H1 (cell line): ENCODE data around the gene UPF1. TPM values are rescaled to one million over a fixed set of nuclear protein-coding genes. Genes with fewer than 3 reads are reported as not detected.

Experiments used
- polyA plus RNA-seq, 7 experiments: library from polyadenylated mRNA; depleted of rRNA in 3 of 7; stranded (reverse) in 5 of 7; unstranded in 2 of 7; fragments of >200 nt in 5 of 7; fragments of 200-250 nt in 2 of 7; gene quantifications; 1 replicate in 5 of 7; 2 replicates in 1 of 7; 4 replicates in 1 of 7; pipeline versions ENCODE4 v1.2.1 to v1.2.3, GENCODE V29; 2011 to 2013; ENCODE audit warnings: missing spikeins in 2 of 7, mixed read lengths in 2 of 7
- total RNA-seq: library from RNA; stranded (reverse); fragmentation: NEBNext Ultra II Directional; extraction: Animal tissue kit (Norgen Biotek cat#: 25700); gene quantifications from 2 replicates; pipeline ENCODE4 v1.2.1, GENCODE V29; 2021

Gene UPF1
- total and polyA plus RNA-seq, 2 of the 8 experiments (the other 6 are each of a cell fraction or from before 2014, with no cell fraction given), result 46.4 to 62.0 TPM

Other genes starting within 250 kb of the UPF1 start
- gene REX1BD, start 243.2 kb upstream of the UPF1 start, total RNA-seq, result 56.8 and 63.1 TPM in 2 replicates
- gene REX1BD, start 243.2 kb upstream of the UPF1 start, polyA plus RNA-seq (2011; rRNA removed), result 62.7 and 132 TPM in 2 replicates
- gene CRLF1, start 225.2 kb upstream of the UPF1 start, total RNA-seq, result 9.5 and 10.3 TPM in 2 replicates
- 7.2 and 19.2 TPM in 2 replicates for gene CRLF1, start 225.2 kb upstream of the UPF1 start, polyA plus RNA-seq (2011; rRNA removed)
- gene TMEM59L, start 219.1 kb upstream of the UPF1 start, total RNA-seq, result 8.6 and 12.2 TPM in 2 replicates
- 4.0 and 10.4 TPM in 2 replicates for gene TMEM59L, start 219.1 kb upstream of the UPF1 start, polyA plus RNA-seq (2011; rRNA removed)
- 8.8 and 9.0 TPM in 2 replicates for gene KLHL26, start 194.9 kb upstream of the UPF1 start, total RNA-seq
- 2.2 and 6.7 TPM in 2 replicates for gene KLHL26, start 194.9 kb upstream of the UPF1 start, polyA plus RNA-seq (2011; rRNA removed)
- 8.5 TPM in 2 replicates for gene CRTC1, start 148.3 kb upstream of the UPF1 start, total RNA-seq
- gene CRTC1, start 148.3 kb upstream of the UPF1 start, polyA plus RNA-seq (2011; rRNA removed), result 2.9 and 6.5 TPM in 2 replicates
- gene COMP, start 40.7 kb upstream of the UPF1 start, total RNA-seq, result 0.17 and 0.25 TPM in 2 replicates
- 0.17 and 0.35 TPM in 2 replicates for gene COMP, start 40.7 kb upstream of the UPF1 start, polyA plus RNA-seq (2011; rRNA removed)
- 18.6 and 23.1 TPM in 2 replicates for gene CERS1, start 64.2 kb downstream of the UPF1 start, total RNA-seq
- gene CERS1, start 64.2 kb downstream of the UPF1 start, polyA plus RNA-seq (2011; rRNA removed), result 51.0 and 61.6 TPM in 2 replicates
- 178 and 190 TPM in 2 replicates for gene COPE, start 87.4 kb downstream of the UPF1 start, total RNA-seq
- gene COPE, start 87.4 kb downstream of the UPF1 start, polyA plus RNA-seq (2011; rRNA removed), result 356 and 420 TPM in 2 replicates
- gene DDX49, start 87.8 kb downstream of the UPF1 start, total RNA-seq, result 41.3 and 52.3 TPM in 2 replicates
- 46.5 and 61.0 TPM in 2 replicates for gene DDX49, start 87.8 kb downstream of the UPF1 start, polyA plus RNA-seq (2011; rRNA removed)
- 28.3 and 33.2 TPM in 2 replicates for gene HOMER3, start 109.3 kb downstream of the UPF1 start, total RNA-seq
- gene HOMER3, start 109.3 kb downstream of the UPF1 start, polyA plus RNA-seq (2011; rRNA removed), result 41.6 and 53.5 TPM in 2 replicates
- gene SUGP2, start 201.6 kb downstream of the UPF1 start, total RNA-seq, result 106 and 114 TPM in 2 replicates
- gene SUGP2, start 201.6 kb downstream of the UPF1 start, polyA plus RNA-seq (2011; rRNA removed), result 57.7 and 76.6 TPM in 2 replicates
- gene ARMC6, start 201.6 kb downstream of the UPF1 start, total RNA-seq, result 68.3 and 73.7 TPM in 2 replicates
- gene ARMC6, start 201.6 kb downstream of the UPF1 start, polyA plus RNA-seq (2011; rRNA removed), result 67.1 and 87.0 TPM in 2 replicates
- gene SLC25A42, start 232.0 kb downstream of the UPF1 start, total RNA-seq, result 4.1 and 6.2 TPM in 2 replicates
- 5.9 and 10.5 TPM in 2 replicates for gene SLC25A42, start 232.0 kb downstream of the UPF1 start, polyA plus RNA-seq (2011; rRNA removed)